Testis (tissue), 3 donors: ENCODE data around the gene ACOT8. TPM values are rescaled to one million over a fixed set of nuclear protein-coding genes. Genes with fewer than 3 reads are reported as not detected.

Experiments
- DNase-seq: peaks from one replicate; pipeline ENCODE4 v3.0.0-alpha.2; 2019
- H3K27ac ChIP-seq, 2 donors: fragments of 200-600 bp; sonication (generic); one replicate each; pipeline ENCODE4 v1.5.1; 2019
- H3K27me3 ChIP-seq: fragments of 200-600 bp; sonication (generic); one replicate; pipeline ENCODE4 v1.5.1; 2019
- H3K36me3 ChIP-seq: fragments of 200-600 bp; sonication (generic); one replicate; pipeline ENCODE4 v1.5.1; 2017; ENCODE audit warnings: low read depth; ENCODE audit errors: missing control alignments
- H3K4me1 ChIP-seq: fragments of 200-600 bp; sonication (generic); one replicate; pipeline ENCODE4 v1.5.1; 2019
- H3K4me3 ChIP-seq, 2 donors: fragments of 200-600 bp; sonication (generic); one replicate each; pipeline ENCODE4 v1.5.1; 2017 to 2019
- H3K9me3 ChIP-seq: fragments of 200-600 bp; sonication (generic); one replicate; pipeline ENCODE4 v1.5.1; 2017
- CTCF ChIP-seq, 3 experiments: fragments of 450-650 bp in 2 of 3; fragments of 200-600 bp in 1 of 3; sonication (generic) in 1 of 3; IDR thresholded peaks; one replicate each; pipeline ENCODE4 v1.5.1; 2016 to 2019; ENCODE audit warnings: antibody characterized with exemption in 3 of 3, mild to moderate bottlenecking in 2 of 3, moderate library complexity in 1 of 3
- POLR2A ChIP-seq: fragments of 450-650 bp; IDR thresholded peaks from one replicate; pipeline ENCODE4 v1.6.1; 2017; ENCODE audit warnings: antibody characterized with exemption, mild to moderate bottlenecking, moderate library complexity
- WGBS, 2 donors: methylation state at CpG; one replicate each; pipeline ENCODE4 v1.1.5; 2018; 5-methylcytosine and 5-hydroxymethylcytosine counted together
- intact Hi-C: fragments of 100-400 bp; cut with DNase I; formaldehyde crosslinking; loops from one replicate; pipeline ENCODE4 v1.15.1; 2023; ENCODE audit warnings: low total_unique reads
- polyA plus RNA-seq: library from polyadenylated mRNA; stranded (reverse); fragments of 350-450 nt; fragmentation: Illumina TruSeq; extraction: RNeasy Lipid Tissue Mini Kit (QIAGEN cat#74804); gene quantifications from one replicate; pipeline ENCODE4 v1.2.3, GENCODE V29; 2014; ENCODE audit warnings: low read depth, low replicate concordance; ENCODE audit not compliant: insufficient read depth
- total RNA-seq, 2 donors: library from RNA; depleted of rRNA; stranded (reverse); fragments of >200 nt; gene quantifications; one replicate each; pipeline ENCODE4 v1.2.3, GENCODE V29; 2016

ACOT8 gene
- total and polyA plus RNA-seq, 3 donors from 2014 or later, result 44.4 to 79.6 (median 71.2) TPM

- intact Hi-C loops, result no loop called here
- Histone ChIP-seq H3K9me3 (no peaks in the 10 kb centered on the region), H3K27ac (no peak within 1 kb of the TSS), H3K27me3 (no peaks in the 10 kb centered on the region), H3K4me3 (no peak within 1 kb of the TSS), H3K4me1 (peaks cover 13% of the 10 kb centered on the region), H3K36me3 (no peaks in the 10 kb centered on the region)
- TF ChIP-seq CTCF (IDR thresholded peaks at IDR 0.05) (no peak), POLR2A (no peak)
- DNase-seq, result no peak
- 87 to 90% methylated on average over 8 of the region's 8 CpGs for WGBS, 2 donors
Observed at GRCh38 chr20:45887346-45887715, 30.1 kb upstream of the ACOT8 start, which contains the start of gene SPATA25. Gene SPATA25, minus strand, starts transcription at chr20:45887622. Its CDS starts 32 bp downstream, at chr20:45887590.

GRCh38 chr20:45886590-45887345 is 29.6 kb upstream of the ACOT8 start:
- no peak overlapping the region for H3K27ac ChIP-seq
- H3K4me1 ChIP-seq, result peaks cover 8% of the 10 kb centered on the region
- no peak overlapping the region for H3K4me3 ChIP-seq
- H3K36me3 ChIP-seq, result no peaks in the 10 kb centered on the region
- 87 to 89% methylated on average over 14 to 19 of the region's 19 CpGs for WGBS, 2 donors
- no peak for TF ChIP-seq CTCF (IDR thresholded peaks at IDR 0.05)
- DNase-seq, result no peak
- intact Hi-C loops, result no loop called here
- H3K9me3 ChIP-seq, result no peaks in the 10 kb centered on the region
- no peaks in the 10 kb centered on the region for H3K27me3 ChIP-seq

GRCh38 chr20:45883100-45883469 is 25.9 kb upstream of the ACOT8 start:
- intact Hi-C loops, result no loop called here
- 68 to 79% methylated on average over 8 to 9 of the region's 9 CpGs for WGBS, 2 donors

GRCh38 chr20:45882469-45883099 is 25.4 kb upstream of the ACOT8 start:
- intact Hi-C loops, result no loop called here
- no peak overlapping the region for H3K27ac ChIP-seq
- no peaks in the 10 kb centered on the region for H3K27me3 ChIP-seq
- H3K36me3 ChIP-seq, result no peaks in the 10 kb centered on the region
- H3K4me3 ChIP-seq, result no peak overlapping the region
- TF ChIP-seq POLR2A (no peak), CTCF (IDR thresholded peaks at IDR 0.05) (no peak)
- no peak for DNase-seq
- 79 to 80% methylated on average over 4 of the region's 4 CpGs for WGBS, 2 donors
- H3K9me3 ChIP-seq, result no peaks in the 10 kb centered on the region
- H3K4me1 ChIP-seq, result peaks cover 20% of the 10 kb centered on the region

More at GRCh38 chr20:45883100-45883469, 25.9 kb upstream of the ACOT8 start:
- DNase-seq, result no peak
- Histone ChIP-seq H3K27ac (no peak overlapping the region), H3K4me1 (peaks cover 17% of the 10 kb centered on the region), H3K9me3 (no peaks in the 10 kb centered on the region), H3K4me3 (no peak overlapping the region), H3K36me3 (no peaks in the 10 kb centered on the region), H3K27me3 (no peaks in the 10 kb centered on the region)
- no peak for TF ChIP-seq POLR2A
- no peak for TF ChIP-seq CTCF (IDR thresholded peaks at IDR 0.05)
